HG03565 (cell line): ENCODE measurements around the gene ARL3.
"Not testable (repeated sequence)": the region's sequence is repeated elsewhere in the genome, so short reads cannot be mapped to it uniquely, and the experiment has no call there.

Experiments used
- ATAC-seq: cut with Tn5 transposase; IDR thresholded peaks from one replicate; pipeline ENCODE4 v1.9.1; 2021; ENCODE audit warnings: mild to moderate bottlenecking, moderate library complexity; ENCODE audit not compliant: unreplicated experiment

ARL3 gene

DNA sequence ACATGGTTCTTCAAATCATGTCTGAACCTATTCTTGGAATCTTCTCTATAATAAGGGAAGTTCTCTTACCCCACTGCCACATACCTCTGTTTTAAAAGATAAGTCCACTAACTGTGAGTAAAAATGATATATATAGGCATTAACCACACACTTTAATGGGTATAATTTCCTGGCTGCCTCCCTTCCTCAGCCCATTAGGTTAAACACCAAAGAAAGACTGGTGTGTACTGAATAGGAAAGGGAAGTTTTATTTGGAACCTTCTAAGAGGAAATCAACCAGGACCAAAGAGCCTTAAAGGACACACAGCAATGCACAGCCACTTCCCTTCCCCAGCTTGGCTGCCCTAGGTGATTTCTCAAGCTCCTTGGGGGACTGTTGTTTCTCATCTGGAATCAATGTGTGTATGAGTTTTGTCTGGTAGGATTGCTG lies 24.5 kb upstream of the ARL3 start:
- no peak for ATAC-seq

DNA sequence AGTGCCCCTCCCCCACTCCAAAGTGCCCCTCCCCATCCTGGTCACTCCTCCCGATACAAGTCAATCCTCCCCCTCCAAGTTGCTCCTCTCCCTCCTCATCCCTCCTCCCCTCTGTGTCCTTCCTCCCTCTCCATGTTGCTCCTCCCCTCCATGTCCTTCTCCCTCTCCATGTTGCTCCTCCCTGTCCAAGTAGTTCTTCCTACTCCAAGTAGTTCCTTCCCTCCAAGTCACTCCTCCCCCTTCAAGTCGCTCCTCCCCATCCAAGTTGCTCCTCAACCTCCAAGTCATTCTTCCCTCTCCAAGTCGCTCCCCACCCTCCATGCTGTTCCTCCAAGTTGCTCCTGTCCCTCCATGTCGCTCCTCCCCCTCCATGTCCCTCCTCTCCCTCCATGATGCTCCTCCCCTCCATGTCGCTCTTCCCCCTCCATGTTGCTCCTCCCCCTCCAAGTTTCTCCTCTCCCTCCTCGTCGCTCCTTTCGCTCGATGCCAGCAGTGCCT lies 20.9 kb upstream of the ARL3 start:
- ATAC-seq: no peak

DNA sequence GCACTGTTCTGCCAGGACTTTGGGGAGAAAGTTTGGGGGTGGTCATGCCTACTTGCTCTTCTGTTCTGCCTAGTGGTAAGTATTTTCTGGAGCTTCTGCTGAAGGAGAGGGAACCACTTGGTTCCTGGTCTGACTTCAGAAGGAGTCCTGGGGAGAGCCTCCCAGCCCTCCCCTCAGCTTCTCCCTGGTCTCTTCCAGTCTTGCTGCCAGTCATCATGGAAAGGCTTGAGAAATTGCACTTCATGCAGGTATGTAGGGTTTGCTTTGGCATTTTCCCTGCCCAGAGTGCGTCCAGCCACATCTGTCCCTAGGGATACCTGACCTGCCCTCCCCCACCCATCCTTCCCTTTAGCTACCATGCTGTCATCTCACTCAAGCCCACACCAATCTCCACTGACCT lies 18.5 kb upstream of the ARL3 start:
- ATAC-seq: no peak

DNA sequence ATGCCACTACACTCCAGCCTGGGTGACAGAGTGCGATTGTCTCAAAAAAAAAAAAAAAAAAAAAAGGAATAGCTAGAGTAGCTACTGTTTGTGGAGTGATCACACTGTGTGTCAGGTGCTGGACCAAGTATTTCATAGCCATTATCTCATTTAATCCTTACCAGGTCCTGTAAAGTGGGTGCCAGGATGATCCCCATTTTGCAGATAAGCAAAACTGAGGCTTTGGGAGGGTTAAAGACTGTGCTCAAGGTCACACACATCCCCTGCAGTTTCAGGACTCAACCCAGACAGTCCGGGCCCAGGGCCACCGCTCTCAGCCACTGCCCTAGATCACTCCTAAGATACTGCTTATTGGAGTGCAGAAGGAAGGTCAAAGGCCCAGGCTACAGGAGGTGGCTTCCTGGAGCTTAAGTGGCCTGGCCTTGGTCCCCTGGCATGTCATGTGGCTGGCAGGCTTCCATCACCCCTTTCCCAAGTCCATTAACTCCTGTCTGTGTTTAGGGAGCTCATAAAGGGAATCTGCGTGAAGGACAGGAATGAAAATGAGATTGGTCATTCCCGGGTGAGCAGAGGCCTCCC lies 17.1 kb upstream of the ARL3 start:
- no peak for ATAC-seq

DNA sequence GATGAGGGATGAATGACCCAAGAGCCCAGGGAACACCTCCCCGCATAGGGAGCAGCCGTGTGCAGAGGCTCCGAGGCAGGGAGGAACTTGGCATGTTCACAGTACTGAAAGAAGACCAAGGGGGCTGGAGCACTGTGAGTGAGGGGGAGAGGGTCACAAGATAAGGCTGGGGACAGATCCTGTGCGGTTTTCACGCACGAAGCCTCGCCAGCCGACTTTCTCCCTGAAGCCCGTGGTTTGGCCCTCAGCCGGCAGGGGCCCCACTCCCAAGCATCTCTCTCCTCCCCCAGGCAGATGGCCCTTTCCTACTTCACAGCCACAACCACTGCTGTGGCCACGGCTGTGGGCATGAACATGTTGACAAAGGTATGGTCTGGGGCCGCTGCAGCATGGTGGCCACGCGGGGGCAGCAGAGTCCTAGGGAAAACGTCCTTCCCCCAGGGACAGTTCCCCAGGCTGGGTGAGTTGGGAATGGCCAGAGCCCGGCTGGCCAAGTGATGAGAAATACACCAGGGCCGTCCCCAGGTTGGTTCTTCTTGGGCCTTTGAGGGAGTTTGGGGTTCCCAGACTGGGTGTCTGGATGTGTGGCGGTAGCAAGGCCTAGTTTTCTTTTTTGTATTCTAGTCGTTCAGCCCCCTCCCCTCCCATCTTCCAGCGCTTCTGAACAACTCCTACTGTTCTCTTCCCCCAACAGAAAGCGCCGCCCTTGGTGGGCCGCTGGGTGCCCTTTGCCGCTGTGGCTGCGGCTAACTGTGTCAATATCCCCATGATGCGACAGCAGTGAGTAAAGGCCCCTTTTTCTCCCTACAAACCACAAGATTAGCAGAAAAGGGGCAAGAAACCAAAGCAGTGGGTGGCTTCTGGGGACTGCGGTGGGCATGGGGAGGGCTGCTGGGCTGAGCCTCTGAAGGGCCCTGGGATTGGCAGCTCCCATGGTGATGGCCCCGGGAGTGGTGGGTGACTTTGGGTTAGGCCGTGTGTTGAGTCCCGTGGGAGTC lies 15.1 kb upstream of the ARL3 start:
- no peak for ATAC-seq

DNA sequence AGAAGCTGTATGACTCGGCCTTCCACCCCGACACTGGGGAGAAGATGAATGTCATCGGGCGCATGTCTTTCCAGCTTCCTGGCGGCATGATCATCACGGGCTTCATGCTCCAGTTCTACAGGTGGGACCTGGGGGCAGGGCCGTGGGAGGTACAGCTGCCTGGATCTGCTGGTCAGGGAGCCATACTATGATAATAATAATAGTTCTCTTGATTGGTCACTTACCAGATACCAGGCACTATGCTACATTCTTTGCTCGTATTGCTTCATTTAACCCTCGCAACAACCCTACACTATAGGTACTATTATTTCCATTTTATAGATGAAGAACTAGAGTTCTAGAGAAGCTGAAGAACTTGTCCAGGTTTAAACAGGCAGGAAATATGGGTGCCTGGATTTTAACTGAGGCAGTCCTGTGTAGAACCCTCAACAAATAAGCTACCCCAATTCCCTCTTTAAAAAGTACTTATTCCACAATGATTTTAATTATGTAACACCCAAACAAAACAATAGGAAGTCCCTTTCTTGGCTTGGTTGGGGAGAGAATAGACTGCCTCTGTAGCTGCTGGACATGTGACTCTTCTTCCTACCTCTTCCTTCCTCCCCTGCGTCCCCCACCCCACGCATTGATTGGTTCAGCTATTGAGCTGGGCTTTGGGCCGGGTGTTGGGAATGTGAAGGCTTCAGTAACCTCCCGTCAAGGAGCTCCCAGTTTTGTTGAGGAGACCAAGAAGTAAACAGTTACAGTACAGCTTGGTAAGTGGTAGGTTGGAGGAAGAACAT lies 13.0 kb upstream of the ARL3 start:
- no peak for ATAC-seq

DNA sequence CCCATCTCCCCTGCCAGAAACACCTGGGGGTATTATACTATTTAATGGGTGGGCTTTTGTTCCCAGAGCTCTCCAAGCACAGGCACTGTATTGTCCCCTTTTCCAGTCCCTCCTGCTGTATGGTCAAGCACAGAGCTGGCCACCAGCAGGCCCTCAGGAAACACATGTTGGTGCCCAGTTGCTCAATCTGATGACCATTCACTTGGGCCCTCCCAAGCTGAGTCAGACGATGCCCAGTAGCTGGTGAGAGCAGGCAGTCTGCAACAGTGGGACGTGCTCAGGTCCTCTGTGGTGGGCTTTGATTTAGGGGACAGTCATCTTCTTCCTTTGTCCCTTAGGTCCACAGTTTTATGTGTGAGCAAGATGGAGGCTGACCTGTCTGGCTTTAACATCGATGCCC lies 12.1 kb upstream of the ARL3 start:
- ATAC-seq: no peak

DNA sequence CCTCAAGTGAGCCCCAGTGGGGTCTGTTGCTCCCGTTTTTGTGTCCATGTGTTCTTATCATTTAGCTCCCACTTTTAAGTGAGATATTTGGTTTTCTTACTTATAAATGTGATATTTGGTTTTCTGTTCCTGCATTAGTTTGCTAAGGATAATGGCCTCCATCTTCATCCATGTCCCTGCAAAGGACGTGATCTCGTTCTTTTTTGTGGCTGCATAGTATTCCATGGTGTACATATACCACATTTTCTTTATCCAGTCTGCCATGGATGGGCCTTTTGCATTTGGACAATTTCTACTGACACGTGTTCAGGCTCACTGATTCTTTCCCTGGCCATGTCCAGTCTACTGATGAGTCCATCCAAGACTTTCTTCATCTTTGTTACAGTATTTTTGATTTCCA lies 9.8 kb upstream of the ARL3 start:
- no peak for ATAC-seq

DNA sequence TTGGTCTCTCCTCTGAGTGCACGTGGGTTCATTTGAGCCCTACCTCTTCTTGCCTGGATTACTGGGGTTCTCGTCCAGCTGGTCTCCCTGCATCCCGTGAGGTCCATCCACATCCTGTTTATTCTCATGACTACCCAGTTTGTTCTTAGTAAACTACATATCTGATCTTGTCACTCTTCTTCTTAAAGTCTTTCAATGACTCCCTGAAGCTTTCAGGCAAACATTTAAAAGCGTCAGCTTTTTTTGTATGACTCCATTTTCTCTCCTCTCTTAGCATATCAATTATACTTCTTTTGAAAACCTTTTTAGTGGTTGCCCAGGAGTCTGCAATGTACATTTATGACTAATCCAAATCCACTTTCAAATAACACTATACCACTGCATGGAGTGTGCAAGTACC lies 7.8 kb upstream of the ARL3 start:
- no peak for ATAC-seq

DNA sequence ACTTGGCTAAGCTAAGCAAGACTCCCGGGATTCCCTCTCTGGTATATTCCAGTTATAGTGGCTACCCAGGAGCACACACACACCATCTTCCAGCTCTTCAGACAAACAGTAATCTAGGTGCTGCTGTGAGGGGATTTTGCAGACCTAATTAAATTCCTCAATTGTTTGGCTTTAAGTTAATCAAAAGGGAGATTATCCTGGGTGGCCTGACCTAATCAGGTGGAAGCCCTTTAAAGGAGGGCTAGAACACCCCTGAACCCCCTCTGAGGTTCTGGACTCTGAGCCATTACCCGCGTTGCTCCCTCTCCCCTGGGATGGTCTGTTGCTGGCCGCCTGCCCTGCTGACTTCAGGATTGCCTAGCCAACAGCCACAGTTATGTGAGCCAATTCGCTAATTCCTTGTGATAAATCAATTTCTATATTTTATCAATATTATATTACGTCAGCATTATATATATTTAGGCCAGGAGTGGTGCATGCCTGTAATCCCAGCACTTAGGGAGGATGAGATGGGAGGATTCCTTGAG lies 6.6 kb upstream of the ARL3 start:
- no peak for ATAC-seq

DNA sequence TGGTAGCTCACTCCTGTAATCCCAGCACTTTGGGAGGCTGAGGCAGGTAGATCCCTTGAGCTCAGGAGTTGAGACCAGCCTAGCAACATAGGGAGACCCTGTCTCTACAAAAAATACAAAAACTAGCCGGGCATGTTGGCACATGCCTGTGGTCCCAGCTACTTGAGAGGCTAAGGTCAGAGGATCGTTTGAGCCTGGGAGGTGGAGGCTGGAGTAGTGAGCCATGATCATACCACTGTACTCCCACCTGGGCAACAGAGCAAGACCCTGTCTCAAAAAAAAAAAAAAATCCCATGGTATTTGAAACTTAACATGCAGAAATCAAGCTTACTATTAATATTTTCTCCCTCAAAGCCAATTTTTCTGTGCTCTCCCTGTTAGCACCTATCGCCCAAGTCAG lies 6.1 kb upstream of the ARL3 start:
- ATAC-seq: no peak

DNA sequence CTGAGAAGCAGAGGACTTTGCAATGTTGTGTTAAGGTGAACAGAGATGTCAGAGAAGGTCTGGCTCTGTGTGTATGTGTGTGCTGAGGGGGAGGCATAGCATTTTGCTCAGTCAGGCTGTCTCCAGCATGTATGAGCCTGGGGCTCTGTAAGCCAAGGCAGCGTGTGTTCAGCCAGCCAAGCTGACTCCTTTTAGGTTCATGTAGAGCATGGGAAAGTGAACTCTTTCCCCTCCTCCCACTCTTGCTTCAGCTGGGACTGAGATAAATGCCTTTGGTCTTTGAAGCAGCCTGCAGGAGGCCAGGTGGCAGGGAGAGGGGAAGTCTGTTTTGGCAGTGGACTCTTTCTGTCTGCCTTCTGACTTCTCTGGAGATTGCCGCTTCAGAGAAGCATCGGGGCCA lies 4.0 kb upstream of the ARL3 start:
- ATAC-seq: no peak

DNA sequence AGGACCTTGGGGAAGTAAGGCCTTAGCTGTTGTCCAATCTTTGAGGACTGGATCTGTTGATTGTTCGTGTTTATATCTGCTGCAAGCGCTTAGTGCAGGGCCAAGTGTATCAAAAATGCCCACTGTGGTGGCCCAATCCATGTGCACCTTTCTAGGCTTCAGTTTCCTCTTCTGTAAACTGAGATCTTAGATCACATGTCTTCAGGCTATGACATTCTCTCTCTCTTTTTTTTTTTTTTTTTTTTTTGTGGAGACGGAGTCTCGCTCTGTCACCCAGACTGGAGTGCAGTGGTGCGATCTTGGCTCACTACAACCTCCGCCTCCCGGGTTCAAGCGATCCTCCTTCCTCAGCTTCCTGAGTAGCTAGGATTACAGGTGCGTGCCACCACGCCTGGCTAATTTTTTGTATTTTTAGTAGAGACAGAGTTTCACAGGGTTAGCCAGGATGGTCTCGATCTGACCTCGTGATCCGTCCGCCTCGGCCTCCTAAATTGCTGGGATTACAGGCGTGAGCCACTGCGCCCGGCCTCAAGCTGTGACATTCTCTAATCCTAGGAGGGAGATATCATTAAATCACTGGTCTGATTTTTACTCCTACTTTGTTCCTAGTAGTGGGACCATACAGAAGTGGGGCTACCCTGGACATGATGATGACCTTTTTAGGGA lies 2.8 kb upstream of the ARL3 start:
- ATAC-seq: not testable (repeated sequence)

DNA sequence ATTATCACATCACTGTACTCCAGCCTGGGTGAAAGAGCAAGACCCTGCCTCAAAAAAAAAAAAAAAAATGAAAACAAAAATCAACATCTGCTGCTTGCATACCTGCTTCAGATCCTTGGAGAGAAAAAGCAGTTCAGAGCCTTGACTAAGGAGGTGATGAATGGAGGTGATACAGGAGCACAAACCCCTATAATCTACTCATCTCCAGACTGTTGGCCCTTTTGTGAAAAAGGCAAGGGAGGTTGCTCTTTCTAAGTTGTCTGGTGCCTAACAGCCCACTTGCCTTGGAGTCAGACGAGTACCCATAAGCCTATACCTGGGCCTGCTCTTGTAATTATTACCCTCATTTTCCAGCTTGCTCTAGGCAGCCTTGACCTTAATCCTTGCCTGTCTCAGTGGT lies 1.7 kb upstream of the ARL3 start:
- ATAC-seq: no peak

DNA sequence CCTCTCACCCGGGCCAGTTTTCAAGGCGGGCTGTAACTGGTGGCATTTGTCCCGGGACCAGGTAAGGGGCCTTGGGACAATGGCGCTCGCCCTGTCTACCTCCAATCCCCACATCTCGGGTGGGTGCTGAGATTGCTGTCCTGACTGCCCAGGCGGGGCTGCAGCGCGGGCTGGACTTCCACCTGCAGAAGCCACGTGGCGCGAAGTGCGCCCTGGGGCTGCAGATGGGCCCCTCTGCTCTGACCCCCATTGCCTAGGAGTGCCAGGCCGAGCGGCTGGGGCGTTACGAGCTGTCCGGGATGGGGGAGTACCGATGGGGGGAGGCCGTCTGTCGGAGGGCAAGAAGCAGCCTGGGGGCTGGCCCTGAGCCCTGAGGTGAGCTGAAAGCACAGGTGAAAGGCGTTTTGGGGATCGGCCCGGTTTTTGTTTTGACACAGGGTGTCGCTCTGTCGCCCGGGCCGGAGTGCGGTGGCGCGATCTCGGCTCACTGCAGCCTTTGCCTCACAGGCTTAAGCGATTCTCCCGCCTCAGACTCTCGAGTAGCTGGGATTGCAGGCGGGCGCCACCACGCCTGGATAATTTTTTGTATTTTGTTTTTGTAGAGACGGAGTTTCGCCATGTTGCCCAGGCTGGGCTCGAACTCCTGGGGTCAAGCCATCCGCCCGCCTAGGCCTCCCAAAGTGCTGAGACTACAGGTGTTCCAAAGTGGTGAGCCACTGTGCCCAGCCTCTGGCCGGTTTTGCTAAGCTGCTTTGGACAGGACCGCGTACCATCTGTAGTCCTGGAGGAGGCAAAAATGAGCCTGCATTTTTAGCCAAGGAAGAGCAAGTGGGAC lies 641 bp upstream of the ARL3 start, which contains the start of gene SFXN2:
Gene SFXN2, plus strand, starts transcription at position 16 of the 835 bp plus-strand sequence. CDS start 12,001 bp downstream, outside the sequence.
- ATAC-seq: peak; percentile 16

DNA sequence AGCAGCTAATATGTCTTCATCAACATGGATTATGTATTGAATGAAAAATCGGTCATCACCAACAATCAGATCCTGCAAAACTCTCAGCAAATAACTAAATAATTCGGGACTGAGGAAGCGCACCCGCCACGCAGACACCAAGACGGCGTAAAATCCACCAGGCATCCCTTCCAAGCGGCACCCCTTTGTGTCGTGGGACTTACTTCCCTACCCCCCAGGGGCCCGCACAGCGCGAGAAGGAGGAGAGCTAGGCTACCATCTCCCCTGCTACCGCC lies 721 bp downstream of the ARL3 start:
- ATAC-seq: no peak

DNA sequence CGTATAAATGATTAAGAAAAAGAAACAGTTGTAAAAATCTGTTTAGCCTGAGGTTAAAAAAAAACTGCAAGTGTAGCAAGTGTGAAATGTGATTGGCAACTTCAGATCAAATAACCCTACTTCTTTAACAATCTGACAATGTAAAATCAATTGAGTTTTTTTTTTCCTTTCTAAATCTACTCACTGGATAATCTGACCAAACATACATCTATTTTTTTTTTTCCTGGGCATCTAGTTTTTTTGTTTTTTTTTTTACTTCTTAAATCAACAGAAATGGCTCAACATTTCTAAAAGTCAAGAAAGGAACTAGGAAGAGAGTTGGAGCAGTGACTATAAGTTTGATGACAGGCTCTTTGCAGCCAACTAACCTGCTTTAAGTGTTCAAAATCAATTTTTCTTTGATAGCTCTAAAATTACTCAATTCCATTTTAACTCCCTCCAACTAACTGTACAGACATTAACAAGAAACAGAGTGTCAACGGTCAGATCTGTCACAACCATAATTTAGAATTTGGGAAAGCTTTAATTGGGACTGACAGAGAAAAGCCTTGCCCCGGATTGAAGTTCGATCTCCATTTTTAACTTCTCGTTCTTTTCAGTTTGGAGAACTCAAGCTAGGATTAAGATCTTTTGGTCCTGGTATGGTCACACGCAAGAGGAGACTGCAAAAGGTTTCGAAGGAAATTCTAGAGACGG lies 1.2 kb downstream of the ARL3 start:
- ATAC-seq: no peak

DNA sequence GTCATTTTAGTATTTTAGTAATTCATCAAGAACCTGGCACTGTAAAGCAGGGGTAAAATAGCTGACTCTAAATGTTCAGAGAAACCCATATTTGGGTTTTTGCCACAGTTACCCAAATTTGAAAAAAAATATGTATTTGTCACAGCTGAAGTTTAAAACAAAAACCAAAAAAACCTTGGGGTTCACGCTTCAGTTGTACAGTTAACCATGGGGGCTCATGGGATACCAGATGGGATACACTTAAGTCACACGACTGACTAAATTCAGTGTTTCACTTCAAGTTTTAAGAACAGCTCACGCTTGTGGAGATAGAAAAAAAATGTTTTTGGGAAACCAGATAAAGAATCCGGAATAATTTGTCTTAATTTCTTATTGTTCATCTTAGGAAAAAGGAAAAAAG lies 2.1 kb downstream of the ARL3 start:
- ATAC-seq: no peak

DNA sequence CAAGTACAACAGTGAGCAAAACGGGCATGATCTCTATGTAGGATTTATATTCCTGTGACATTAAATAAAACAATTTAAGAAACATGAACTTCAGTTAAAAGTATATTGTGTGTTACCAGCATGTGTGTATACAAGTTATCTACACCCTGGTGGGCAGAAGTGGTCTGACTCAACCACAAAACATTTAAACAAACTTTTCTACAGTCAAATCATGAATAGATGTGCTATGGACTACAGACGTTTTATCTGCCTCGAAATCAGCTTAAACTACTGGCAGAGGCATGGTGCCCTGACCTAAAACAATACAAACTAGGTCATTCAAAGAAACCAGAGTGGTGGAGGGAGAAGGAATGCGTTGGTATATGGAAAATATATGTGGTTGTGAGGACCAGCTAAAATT lies 3.6 kb downstream of the ARL3 start:
- ATAC-seq: no peak
